HEK293 (cell line): ENCODE measurements around the gene CCDC7.
A peak's percentile ranks its signal among the peaks of the same experiment; 100 is the strongest.

ENCODE experiments used
- BCL6B ChIP-seq: fragments of 450-650 bp; formaldehyde crosslinking; IDR thresholded peaks from 2 replicates; pipeline ENCODE4 v1.5.1; 2017; ENCODE audit warnings: missing biosample characterization, missing genetic modification characterization
- CTCF ChIP-seq: fragments of 450-650 bp; formaldehyde crosslinking; IDR thresholded peaks from 2 replicates; pipeline ENCODE4 v1.5.1; 2016; ENCODE audit warnings: missing biosample characterization, missing genetic modification characterization
- ELK4 ChIP-seq: IDR thresholded peaks from 2 replicates; pipeline ENCODE4 v1.6.1; 2011; ENCODE audit warnings: mild to moderate bottlenecking, low read depth, low read length, borderline replicate concordance
- YY2 ChIP-seq: fragments of 450-650 bp; formaldehyde crosslinking; IDR thresholded peaks from 2 replicates; pipeline ENCODE4 v1.5.1; 2016; ENCODE audit warnings: missing biosample characterization, missing genetic modification characterization
- ZNF138 ChIP-seq: fragments of 450-650 bp; formaldehyde crosslinking; IDR thresholded peaks from 2 replicates; pipeline ENCODE4 v1.5.1; 2016; ENCODE audit warnings: missing biosample characterization, missing genetic modification characterization, borderline replicate concordance
- ZNF274 ChIP-seq, 2 experiments: fragments of 200-500 bp in 1 of 2; fragments of 450-650 bp in 1 of 2; sonication (Bioruptor generic) in 1 of 2; formaldehyde crosslinking in 1 of 2; IDR thresholded peaks; 2 replicates each; pipeline versions ENCODE4 v1.5.1 to v1.6.1; 2014 to 2016; ENCODE audit warnings: borderline replicate concordance in 1 of 2, inconsistent platforms in 1 of 2, low read length in 1 of 2, missing biosample characterization in 1 of 2, missing genetic modification characterization in 1 of 2
- ZNF449 ChIP-seq: fragments of 450-650 bp; formaldehyde crosslinking; IDR thresholded peaks from 2 replicates; pipeline ENCODE4 v1.5.1; 2017; ENCODE audit warnings: missing biosample characterization, mild to moderate bottlenecking, missing genetic modification characterization, moderate library complexity
- ZNF621 ChIP-seq: fragments of 450-650 bp; formaldehyde crosslinking; IDR thresholded peaks from 2 replicates; pipeline ENCODE4 v1.5.1; 2017; ENCODE audit warnings: missing biosample characterization, missing genetic modification characterization
- ZNF670 ChIP-seq: fragments of 450-650 bp; formaldehyde crosslinking; IDR thresholded peaks from 2 replicates; pipeline ENCODE4 v1.5.1; 2016; ENCODE audit warnings: missing biosample characterization, missing genetic modification characterization, low read depth

- peak; percentile 16; the same call in 1 of the 2 replicates for TF ChIP-seq CTCF (tag by site-specific recombination)
- no peak for TF ChIP-seq ZNF274 (IDR thresholded peaks at IDR 0.05; ENCODE audit: low read length)
- TF ChIP-seq ZNF274 (tag by site-specific recombination; IDR thresholded peaks at IDR 0.05; ENCODE audit: borderline replicate concordance), result no peak
- no peak for TF ChIP-seq YY2 (tag by site-specific recombination)
- no peak for TF ChIP-seq ZNF449 (tag by site-specific recombination)
- TF ChIP-seq ELK4, result no peak
- TF ChIP-seq BCL6B (tag by site-specific recombination), result no peak
- TF ChIP-seq ZNF138 (tag by site-specific recombination), result no peak
- no peak for TF ChIP-seq ZNF621
- TF ChIP-seq ZNF670 (tag by site-specific recombination), result no peak
These were observed at the start of gene CCDC7 for GRCh38 chr10:32445740-32446535.
